KOPT-K1 (cell line): Measurements from ENCODE around the gene BCL7C.

ENCODE experiments used
- H3K27ac ChIP-seq: fragments of 200-600 bp; sonication (generic); 2 replicates; pipeline ENCODE4 v1.5.1; 2016; ENCODE audit warnings: antibody characterized with exemption, mild to moderate bottlenecking, low read depth, low read length; ENCODE audit not compliant: poor library complexity, severe bottlenecking
- H3K36me3 ChIP-seq: fragments of 200-600 bp; sonication (generic); 2 replicates; pipeline ENCODE4 v1.5.1; 2017; ENCODE audit warnings: antibody characterized with exemption, mild to moderate bottlenecking, low read length, moderate library complexity; ENCODE audit not compliant: insufficient read depth
- H3K9me3 ChIP-seq: fragments of 200-600 bp; sonication (generic); 2 replicates; pipeline ENCODE4 v1.5.1; 2017; ENCODE audit warnings: antibody characterized with exemption, low read length, mild to moderate bottlenecking; ENCODE audit not compliant: insufficient read depth, poor library complexity, severe bottlenecking

Gene BCL7C

GRCh38 chr16:30925632-30925987 lies 31.7 kb upstream of the BCL7C start:
- peaks cover 46% of the 10 kb centered on the region for H3K36me3 ChIP-seq
- H3K9me3 ChIP-seq = no peaks in the 10 kb centered on the region
- H3K27ac ChIP-seq = no peak overlapping the region

- peaks cover 41% of the 10 kb centered on the region for H3K36me3 ChIP-seq
- H3K9me3 ChIP-seq = no peaks in the 10 kb centered on the region
- peak overlapping the region; percentile 92 for H3K27ac ChIP-seq
Measured at GRCh38 chr16:30924913-30925631, 31.2 kb upstream of the BCL7C start.

DNA sequence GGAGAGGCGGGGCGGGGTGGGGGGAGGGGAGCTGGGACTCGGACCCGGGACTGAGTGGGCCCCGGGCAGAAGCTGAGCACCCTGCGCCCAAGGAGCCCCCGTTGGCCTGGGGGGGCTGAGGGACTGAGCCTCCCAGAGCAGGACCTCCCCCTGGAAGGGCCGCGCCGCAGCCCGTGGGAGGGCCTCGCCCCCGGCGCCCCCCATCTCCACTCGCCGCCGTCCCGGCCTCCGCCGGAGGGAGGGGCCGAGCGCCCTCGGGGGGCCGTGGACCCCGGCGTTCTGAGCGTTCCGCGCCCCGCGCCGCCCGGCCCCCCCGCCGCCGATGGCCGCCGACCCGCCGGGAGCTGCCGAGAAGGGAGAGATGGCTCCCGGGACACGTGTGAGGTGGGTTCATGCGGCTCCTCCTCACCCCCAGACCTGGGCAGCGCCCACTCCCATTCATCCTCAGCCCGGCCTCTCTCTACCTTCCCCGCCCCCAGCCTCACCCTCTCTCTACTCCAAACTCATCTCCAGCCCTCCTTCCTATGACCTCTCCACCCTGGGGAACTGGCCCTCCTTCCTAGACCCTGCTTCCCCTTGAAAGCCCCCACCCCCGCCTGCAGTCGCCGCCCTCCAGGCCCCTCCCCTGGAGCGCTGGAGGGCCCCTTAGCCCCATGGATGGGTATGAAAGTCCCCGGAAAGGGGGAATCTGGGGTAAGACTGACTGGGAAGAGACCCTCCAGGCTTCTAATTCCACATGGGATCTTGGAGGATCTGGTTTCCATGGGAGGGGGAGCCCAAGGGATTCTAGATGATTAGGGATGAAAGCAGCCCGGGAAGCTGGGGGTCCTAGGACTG lies 30.4 kb upstream of the BCL7C start:
- H3K9me3 ChIP-seq = no peaks in the 10 kb centered on the region
- peak overlapping the region; percentile 92 for H3K27ac ChIP-seq
- peaks cover 34% of the 10 kb centered on the region for H3K36me3 ChIP-seq

GRCh38 chr16:30923554-30924075 lies 29.7 kb upstream of the BCL7C start, which contains the start of gene FBXL19:
Gene FBXL19 (plus strand): TSS chr16:30923572. CDS start chr16:30925755, 2,183 bp downstream.
- H3K9me3 ChIP-seq = no peaks in the 10 kb centered on the region
- peaks cover 28% of the 10 kb centered on the region for H3K36me3 ChIP-seq
- peak within 1 kb of the TSS; percentile 92 for H3K27ac ChIP-seq

- Histone ChIP-seq H3K9me3 (no peaks in the 10 kb centered on the region), H3K27ac (peak overlapping the region; percentile 92), H3K36me3 (peaks cover 23% of the 10 kb centered on the region)
Measured at GRCh38 chr16:30922960-30923535, 29.2 kb upstream of the BCL7C start.

DNA sequence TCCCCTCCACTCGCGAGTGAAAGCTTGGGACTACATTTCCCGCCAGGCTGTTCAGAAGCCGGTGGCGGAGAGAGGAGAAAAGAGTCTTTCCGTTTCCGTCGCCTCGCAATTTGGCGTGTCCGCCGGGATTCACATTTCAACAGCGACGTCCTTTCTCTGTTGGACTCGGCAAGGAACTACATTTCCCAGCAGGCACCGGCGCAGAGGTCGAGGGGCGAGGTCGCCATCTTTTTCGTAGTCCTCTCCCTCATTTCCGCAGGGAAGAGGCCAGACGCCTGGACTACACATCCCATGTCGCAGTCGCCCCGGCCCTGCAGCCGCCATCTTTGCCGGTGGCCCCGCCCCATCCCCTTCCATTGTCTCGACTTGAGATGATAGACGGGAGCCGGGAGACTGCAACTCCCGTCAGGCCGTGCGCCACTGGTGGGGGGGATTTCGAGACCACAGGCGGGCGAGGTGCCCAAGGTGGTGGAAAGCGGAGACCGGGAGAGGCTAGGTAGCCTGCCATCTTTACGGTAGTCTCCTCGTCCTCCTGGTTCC lies 28.6 kb upstream of the BCL7C start:
- Histone ChIP-seq H3K9me3 (no peaks in the 10 kb centered on the region), H3K36me3 (peaks cover 19% of the 10 kb centered on the region), H3K27ac (peak overlapping the region; percentile 92)

- Histone ChIP-seq H3K36me3 (peaks cover 13% of the 10 kb centered on the region), H3K9me3 (no peaks in the 10 kb centered on the region), H3K27ac (peak overlapping the region; percentile 92)
Measured at GRCh38 chr16:30921748-30922419, 28.0 kb upstream of the BCL7C start.

DNA sequence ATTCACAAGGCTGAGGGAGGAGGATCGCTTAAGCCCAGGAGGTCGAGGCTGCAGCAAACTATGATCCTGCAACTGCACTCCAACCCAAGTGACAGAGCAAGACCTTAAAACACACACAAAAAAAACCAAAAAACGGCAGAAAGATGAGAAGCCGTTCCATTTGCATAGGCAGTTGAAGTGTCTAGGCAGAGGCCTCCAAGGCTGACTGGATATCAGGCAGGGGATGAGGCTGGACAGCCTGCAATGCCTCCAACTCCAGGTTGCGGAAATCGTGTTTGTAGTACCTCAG lies 27.5 kb upstream of the BCL7C start:
- no peaks in the 10 kb centered on the region for H3K9me3 ChIP-seq
- peaks cover 8% of the 10 kb centered on the region; the same call in 1 of the 2 replicates for H3K36me3 ChIP-seq
- H3K27ac ChIP-seq = peak overlapping the region; percentile 92

DNA sequence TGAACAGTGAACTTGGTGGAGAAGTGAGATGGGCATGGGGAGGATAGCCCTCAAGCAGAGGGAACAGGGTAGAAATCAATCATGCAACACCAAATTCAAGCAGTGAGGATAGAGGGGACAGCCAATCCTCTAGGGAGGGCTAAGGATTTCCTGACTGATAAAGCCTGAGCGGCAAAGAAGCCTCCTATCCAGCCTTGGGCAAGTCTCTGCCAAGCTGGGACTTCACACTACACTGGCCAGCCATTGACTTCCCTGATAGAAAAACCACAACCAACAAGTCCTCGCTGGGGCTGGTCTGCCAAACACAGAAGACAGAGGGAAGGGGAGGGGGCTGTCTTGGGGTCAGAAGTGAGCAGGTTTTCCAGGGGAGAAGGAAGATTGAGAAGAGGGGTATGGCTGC lies 27.0 kb upstream of the BCL7C start:
- H3K36me3 ChIP-seq = peaks cover 3% of the 10 kb centered on the region; the same call in 1 of the 2 replicates
- no peaks in the 10 kb centered on the region for H3K9me3 ChIP-seq
- H3K27ac ChIP-seq = no peak overlapping the region

DNA sequence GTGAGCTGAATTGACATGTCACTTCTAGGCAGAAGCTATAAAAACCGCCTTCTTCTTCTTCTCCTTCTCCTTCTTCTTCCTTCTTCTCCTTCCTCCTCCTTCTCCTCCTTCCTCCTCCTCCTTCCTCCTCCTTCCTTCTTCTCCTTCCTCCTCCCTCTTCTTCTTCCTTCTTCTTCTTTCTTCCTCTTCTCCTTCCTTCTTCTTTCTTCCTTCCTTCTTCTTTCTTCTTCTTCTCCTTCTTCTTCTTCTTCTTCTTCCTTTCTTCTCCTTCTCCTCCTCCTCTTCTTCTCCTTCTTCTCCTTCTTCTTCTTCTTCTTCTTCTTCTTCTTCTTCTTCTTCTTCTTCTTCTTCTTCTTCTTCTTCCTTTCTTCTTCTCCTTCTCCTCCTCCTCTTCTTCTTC lies 24.7 kb upstream of the BCL7C start:
- Histone ChIP-seq H3K9me3 (no peaks in the 10 kb centered on the region), H3K27ac (no peak overlapping the region), H3K36me3 (no peaks in the 10 kb centered on the region)

- H3K36me3 ChIP-seq = no peaks in the 10 kb centered on the region
- H3K27ac ChIP-seq = no peak overlapping the region
- no peaks in the 10 kb centered on the region for H3K9me3 ChIP-seq
Measured at GRCh38 chr16:30914830-30915229, 21.0 kb upstream of the BCL7C start.

DNA sequence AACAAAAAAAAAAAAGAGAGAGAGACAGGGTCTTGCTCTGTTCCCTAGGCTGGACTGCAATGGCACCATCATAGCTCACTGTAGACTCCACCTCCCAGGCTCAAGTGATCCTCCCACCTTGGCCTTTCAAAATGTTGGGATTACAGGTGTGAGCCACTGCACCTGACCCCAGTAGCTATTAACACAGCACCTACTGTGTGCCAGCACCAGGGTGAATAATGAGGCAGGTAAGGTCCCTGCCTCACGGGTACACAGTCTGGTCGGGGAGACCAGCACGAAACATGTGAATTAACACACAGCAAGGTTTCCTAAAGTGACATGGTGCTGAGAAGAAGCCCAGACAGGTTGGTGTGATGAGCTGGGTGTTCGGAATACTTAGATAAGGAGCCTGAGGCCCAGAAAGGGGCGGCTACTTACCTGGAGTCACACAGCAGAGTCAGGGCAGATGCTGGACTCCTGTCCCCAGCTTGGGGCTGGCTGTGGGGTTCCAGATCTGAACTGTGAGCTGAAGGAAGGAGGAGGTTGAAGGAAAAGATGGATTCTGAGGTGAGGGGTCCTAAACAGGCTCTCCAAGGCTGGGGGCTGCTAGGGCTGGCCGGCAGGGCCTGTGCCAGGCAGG lies 19.0 kb upstream of the BCL7C start:
- Histone ChIP-seq H3K36me3 (no peaks in the 10 kb centered on the region), H3K27ac (no peak overlapping the region), H3K9me3 (no peaks in the 10 kb centered on the region)

- no peaks in the 10 kb centered on the region for H3K9me3 ChIP-seq
- no peak overlapping the region for H3K27ac ChIP-seq
- no peaks in the 10 kb centered on the region for H3K36me3 ChIP-seq
Measured at GRCh38 chr16:30910427-30911029, 16.7 kb upstream of the BCL7C start.

DNA sequence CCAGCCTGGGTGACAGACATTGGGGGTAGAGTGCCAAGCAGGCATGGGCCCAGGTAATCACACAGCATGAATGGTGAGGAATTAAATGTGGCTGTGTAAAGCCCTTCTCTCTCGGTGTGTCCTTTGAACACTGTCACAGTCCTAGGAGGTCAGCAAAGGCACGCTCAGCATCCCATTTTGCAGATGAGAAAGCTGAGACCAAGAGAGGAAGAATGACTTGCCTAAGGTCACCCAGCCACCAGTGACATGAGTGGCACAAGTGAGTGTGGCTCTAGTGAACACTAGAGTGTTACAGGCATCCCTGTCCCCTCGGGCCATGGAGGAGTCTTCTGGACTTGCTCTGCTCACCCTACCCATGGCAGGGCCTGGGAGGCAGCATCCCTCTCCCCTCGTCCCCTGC lies 13.2 kb upstream of the BCL7C start:
- Histone ChIP-seq H3K36me3 (no peaks in the 10 kb centered on the region), H3K9me3 (no peaks in the 10 kb centered on the region), H3K27ac (no peak overlapping the region)
